ENCODE results near the gene WDR38.

DNA sequence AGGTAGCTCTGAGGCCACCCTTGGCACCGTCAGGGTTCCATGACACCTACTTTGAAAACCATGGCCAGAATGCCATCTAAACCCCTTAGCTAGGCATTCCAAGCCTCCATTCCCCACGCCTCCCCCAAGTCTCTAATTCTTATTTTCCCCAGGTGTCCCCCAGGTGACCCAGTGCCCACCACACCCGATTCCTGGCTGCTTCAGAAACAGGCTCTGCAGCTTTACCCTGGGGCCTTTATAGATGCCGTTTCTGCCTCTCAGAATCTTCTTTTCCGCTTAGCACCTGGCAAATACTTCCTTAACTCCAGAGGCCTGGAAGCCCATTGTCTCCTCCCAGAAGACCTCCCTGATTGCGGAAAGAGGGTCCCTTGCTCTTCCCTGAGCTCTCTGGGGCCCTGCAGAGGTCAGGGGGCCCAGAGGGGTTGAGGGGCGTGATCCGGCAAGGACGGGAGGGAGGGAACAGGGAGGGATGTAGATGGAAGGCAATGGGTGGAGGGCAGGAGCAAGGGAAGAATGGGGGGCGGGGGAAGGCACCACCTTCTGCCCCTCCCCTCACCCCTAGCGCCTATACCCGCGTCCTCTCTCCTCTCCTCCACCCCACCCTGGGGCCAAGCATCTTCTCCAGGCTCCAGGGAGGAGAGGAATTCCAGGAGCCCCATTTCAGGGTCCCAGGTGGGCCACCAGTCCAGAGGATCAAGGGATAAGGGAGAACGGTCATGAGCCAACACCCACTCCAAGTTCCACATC, 12.0 kb upstream of the WDR38 start:
- TF ChIP-seq, protein P1, sequence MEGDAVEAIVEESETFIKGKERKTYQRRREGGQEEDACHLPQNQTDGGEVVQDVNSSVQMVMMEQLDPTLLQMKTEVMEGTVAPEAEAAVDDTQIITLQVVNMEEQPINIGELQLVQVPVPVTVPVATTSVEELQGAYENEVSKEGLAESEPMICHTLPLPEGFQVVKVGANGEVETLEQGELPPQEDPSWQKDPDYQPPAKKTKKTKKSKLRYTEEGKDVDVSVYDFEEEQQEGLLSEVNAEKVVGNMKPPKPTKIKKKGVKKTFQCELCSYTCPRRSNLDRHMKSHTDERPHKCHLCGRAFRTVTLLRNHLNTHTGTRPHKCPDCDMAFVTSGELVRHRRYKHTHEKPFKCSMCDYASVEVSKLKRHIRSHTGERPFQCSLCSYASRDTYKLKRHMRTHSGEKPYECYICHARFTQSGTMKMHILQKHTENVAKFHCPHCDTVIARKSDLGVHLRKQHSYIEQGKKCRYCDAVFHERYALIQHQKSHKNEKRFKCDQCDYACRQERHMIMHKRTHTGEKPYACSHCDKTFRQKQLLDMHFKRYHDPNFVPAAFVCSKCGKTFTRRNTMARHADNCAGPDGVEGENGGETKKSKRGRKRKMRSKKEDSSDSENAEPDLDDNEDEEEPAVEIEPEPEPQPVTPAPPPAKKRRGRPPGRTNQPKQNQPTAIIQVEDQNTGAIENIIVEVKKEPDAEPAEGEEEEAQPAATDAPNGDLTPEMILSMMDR (IDR thresholded peaks at IDR 0.05) = no peak
- TF ChIP-seq POLR2AphosphoS5 (IDR thresholded peaks at IDR 0.05) (no peak), EP300 (IDR thresholded peaks at IDR 0.05; ENCODE audit: low read depth) (no peak), POLR2A (IDR thresholded peaks at IDR 0.05) (no peak)
